GM18508 (cell line): ENCODE measurements around the gene DRGX.

ENCODE experiments used
- ATAC-seq: cut with Tn5 transposase; IDR thresholded peaks from one replicate; pipeline ENCODE4 v1.9.1; 2021; ENCODE audit warnings: moderate number of reproducible peaks; ENCODE audit not compliant: insufficient read depth, unreplicated experiment

Gene DRGX

GRCh38 chr10:49325131-49325915 is 70.6 kb downstream of the DRGX start:
- ATAC-seq = no peak

DNA sequence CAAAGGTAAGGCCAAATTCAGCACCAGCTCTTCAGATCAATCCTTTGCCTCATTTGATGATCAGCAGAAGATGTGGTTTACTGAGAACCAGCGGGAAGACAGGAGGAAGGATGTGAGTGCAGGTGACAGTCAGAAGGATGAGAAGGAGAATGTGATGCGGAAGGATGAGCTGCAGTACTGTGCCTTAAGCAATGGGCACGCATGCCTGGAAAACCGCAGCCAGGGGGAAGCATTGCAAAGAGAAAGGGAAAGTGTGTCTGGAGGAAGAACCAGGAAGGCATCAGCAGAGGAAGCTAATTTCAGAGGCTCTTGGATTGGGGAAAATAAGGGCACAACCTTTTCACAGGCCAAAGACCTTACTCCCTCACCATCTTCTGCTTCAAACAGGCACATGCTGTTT is 71.2 kb downstream of the DRGX start:
- ATAC-seq = no peak

DNA sequence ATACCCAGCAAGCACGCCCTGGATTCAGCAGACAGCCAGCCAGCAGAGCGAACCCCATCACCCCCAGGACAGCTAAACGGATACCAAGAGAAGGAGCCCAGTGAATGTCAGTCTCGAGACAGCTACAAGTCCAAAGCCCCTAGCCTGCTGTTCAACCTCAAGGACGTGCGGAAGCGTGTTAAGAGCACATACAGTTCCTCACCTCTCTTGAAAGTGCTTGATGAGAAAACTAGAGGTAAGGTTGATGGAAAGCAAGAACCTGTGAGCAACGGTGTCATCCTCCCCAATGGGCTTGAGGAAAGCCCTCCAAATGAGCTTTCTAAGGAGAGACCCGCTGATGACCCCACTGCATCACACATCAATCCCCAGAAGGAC is 72.0 kb downstream of the DRGX start:
- no peak for ATAC-seq

DNA sequence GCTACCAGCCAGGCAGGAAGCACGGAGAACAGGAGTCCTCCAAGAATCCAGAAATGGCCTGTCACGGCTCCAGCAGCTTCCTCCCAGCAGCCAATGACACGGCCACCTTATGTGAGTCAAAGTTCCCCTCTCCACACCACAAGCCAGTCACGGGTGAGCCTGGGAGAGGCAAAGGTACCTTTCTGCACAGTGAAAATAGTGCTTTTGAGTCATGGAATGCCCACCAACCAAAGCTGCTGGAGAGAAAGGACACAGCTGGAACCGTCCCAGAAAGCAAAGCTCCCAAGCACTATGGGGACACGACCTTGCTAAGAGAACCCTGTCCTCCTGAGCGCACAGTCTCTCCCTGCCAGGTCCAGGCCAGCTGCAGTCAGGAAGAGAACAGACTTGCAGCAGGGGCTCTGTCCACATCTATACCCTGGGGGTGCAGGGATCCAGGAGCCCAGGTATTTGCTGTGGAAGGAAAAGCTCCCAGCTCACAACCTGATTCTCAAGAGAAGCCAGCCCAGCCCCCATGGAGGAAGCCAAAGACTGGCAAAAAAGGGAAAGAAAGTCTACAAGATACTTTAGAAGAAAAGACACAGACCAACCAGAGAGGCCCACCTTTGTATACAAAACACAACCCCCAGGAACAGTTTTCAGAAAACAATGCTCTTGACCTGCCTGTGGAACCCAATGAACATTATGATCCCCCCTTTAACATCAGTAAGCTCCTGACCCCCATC is 72.6 kb downstream of the DRGX start:
- ATAC-seq = no peak

GRCh38 chr10:49322371-49323170 is 73.3 kb downstream of the DRGX start:
- ATAC-seq = no peak

- ATAC-seq = no peak
These were observed 74.9 kb downstream of the DRGX start for GRCh38 chr10:49321021-49321420.

GRCh38 chr10:49320191-49320590 is 75.7 kb downstream of the DRGX start:
- ATAC-seq = no peak

DNA sequence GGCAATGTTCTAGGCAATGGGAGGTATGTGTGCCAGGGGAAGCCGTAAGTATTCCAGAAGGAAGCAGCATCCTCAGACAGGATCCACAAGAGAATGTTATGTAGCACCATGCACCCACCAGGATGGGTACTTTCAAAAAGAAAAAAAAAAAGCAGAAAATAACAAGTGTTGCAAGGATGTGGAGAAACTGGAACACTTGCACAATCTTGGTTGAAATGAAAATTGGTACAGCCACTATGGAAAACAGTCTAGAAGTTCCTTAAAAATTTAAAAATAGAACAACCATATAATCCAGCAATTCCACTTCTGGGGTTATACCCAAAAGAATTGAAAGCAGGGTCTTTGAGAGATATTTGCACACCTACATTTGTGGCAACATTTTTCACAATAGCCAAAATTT is 76.7 kb downstream of the DRGX start:
- no peak for ATAC-seq

GRCh38 chr10:49318755-49319154 is 77.1 kb downstream of the DRGX start:
- ATAC-seq = no peak

GRCh38 chr10:49318028-49318427 is 77.9 kb downstream of the DRGX start:
- no peak for ATAC-seq

GRCh38 chr10:49314806-49315205 is 81.1 kb downstream of the DRGX start:
- no peak for ATAC-seq
